Osteoblast (primary cell): ENCODE measurements around the gene BGLAP. TPM values are rescaled to one million over a fixed set of nuclear protein-coding genes. Genes with fewer than 3 reads are reported as not detected.

Source experiments
- DNase-seq: peaks from one replicate; pipeline ENCODE4 v3.0.0; 2011; ENCODE audit warnings: low spot score, mixed read lengths; ENCODE audit not compliant: insufficient read length; ENCODE audit errors: missing footprints
- H2AFZ ChIP-seq: 2 replicates; pipeline ENCODE4 v1.6.0; 2011; ENCODE audit warnings: mild to moderate bottlenecking, low read length
- H3K27ac ChIP-seq: 2 replicates; pipeline ENCODE4 v1.5.1; 2011; ENCODE audit warnings: mild to moderate bottlenecking, low read depth, low read length, moderate library complexity
- H3K27me3 ChIP-seq: 2 replicates; pipeline ENCODE4 v1.6.0; 2012; ENCODE audit warnings: mild to moderate bottlenecking, control low read depth, inconsistent platforms, low read length, moderate library complexity; ENCODE audit not compliant: insufficient read depth
- H3K36me3 ChIP-seq: 2 replicates; pipeline ENCODE4 v1.5.1; 2011; ENCODE audit warnings: mild to moderate bottlenecking, low read length, control low read depth, moderate library complexity; ENCODE audit not compliant: insufficient read depth
- H3K4me1 ChIP-seq: 2 replicates; pipeline ENCODE4 v1.5.1; 2011; ENCODE audit warnings: mild to moderate bottlenecking, low read length, control low read depth, moderate library complexity; ENCODE audit not compliant: insufficient read depth
- H3K4me2 ChIP-seq: 2 replicates; pipeline ENCODE4 v1.6.0; 2011; ENCODE audit warnings: mild to moderate bottlenecking, low read length; ENCODE audit not compliant: insufficient read depth
- H3K4me3 ChIP-seq: fragments of 200-600 bp; sonication (generic); 3 replicates; pipeline ENCODE4 v1.5.1; 2012; ENCODE audit warnings: mild to moderate bottlenecking, low read length, inconsistent platforms; ENCODE audit not compliant: insufficient read depth
- H3K79me2 ChIP-seq: 2 replicates; pipeline ENCODE4 v1.6.0; 2012; ENCODE audit warnings: mild to moderate bottlenecking, low read length, control low read depth, inconsistent platforms; ENCODE audit not compliant: insufficient read depth
- H3K9me3 ChIP-seq: 2 replicates; pipeline ENCODE4 v1.5.1; 2011; ENCODE audit warnings: low read depth, low read length, control low read depth
- H4K20me1 ChIP-seq: 2 replicates; pipeline ENCODE4 v1.6.0; 2012; ENCODE audit warnings: mild to moderate bottlenecking, low read length, control low read depth; ENCODE audit not compliant: insufficient read depth
- CTCF ChIP-seq: IDR thresholded peaks from 2 replicates; pipeline ENCODE4 v1.5.1; 2011; ENCODE audit warnings: mild to moderate bottlenecking, low read depth, low read length, moderate library complexity; ENCODE audit errors: extremely low read depth
- total RNA-seq: library from RNA; depleted of rRNA; stranded (reverse); fragments of >200 nt; gene quantifications from 2 replicates; pipeline ENCODE4 v1.2.3, GENCODE V29; 2012

The BGLAP gene
- total RNA-seq, 1 donor: 2.2 TPM

GRCh38 chr1:156276966-156277381 lies 35.0 kb downstream of the BGLAP start:
- Histone ChIP-seq H2AFZ (no peak overlapping the region), H3K27ac (peak overlapping the region; percentile 17), H3K79me2 (peaks cover 45% of the 10 kb centered on the region), H3K9me3 (no peaks in the 10 kb centered on the region), H3K4me3 (no peak overlapping the region), H4K20me1 (peaks cover 41% of the 10 kb centered on the region), H3K4me2 (no peak overlapping the region), H3K4me1 (peaks cover 18% of the 10 kb centered on the region), H3K27me3 (no peaks in the 10 kb centered on the region), H3K36me3 (peaks cover 69% of the 10 kb centered on the region)
- TF ChIP-seq CTCF: no peak
- DNase-seq: no peak

GRCh38 chr1:156279837-156280236 lies 37.9 kb downstream of the BGLAP start:
- Histone ChIP-seq H3K27me3 (no peaks in the 10 kb centered on the region), H3K4me2 (no peak overlapping the region), H3K4me3 (no peak overlapping the region), H4K20me1 (peaks cover 41% of the 10 kb centered on the region), H3K79me2 (peaks cover 50% of the 10 kb centered on the region), H3K4me1 (peaks cover 33% of the 10 kb centered on the region), H2AFZ (no peak overlapping the region), H3K27ac (no peak overlapping the region), H3K9me3 (no peaks in the 10 kb centered on the region), H3K36me3 (peaks cover 42% of the 10 kb centered on the region)
- no peak for DNase-seq
- TF ChIP-seq CTCF: no peak

GRCh38 chr1:156281281-156281680 lies 39.3 kb downstream of the BGLAP start:
- peak; percentile 26 for TF ChIP-seq CTCF
- Histone ChIP-seq H3K27me3 (no peaks in the 10 kb centered on the region), H3K79me2 (peaks cover 50% of the 10 kb centered on the region), H2AFZ (no peak overlapping the region), H3K27ac (peak overlapping the region; percentile 71), H3K4me1 (peaks cover 37% of the 10 kb centered on the region), H3K4me3 (peak overlapping the region; percentile 82), H3K4me2 (peak overlapping the region; percentile 99), H3K9me3 (no peaks in the 10 kb centered on the region), H4K20me1 (peaks cover 41% of the 10 kb centered on the region), H3K36me3 (peaks cover 30% of the 10 kb centered on the region)
- DNase-seq: peak; percentile 91

GRCh38 chr1:156281693-156282478 lies 39.9 kb downstream of the BGLAP start:
- peaks cover 50% of the 10 kb centered on the region for H3K79me2 ChIP-seq

More at GRCh38 chr1:156281693-156282478, 39.9 kb downstream of the BGLAP start:
- peaks cover 34% of the 10 kb centered on the region for H3K4me1 ChIP-seq
- peaks cover 41% of the 10 kb centered on the region for H4K20me1 ChIP-seq
- H3K9me3 ChIP-seq: no peaks in the 10 kb centered on the region
- H3K27me3 ChIP-seq: no peaks in the 10 kb centered on the region
- peak overlapping the region; percentile 99 for H3K4me2 ChIP-seq
- peaks cover 24% of the 10 kb centered on the region for H3K36me3 ChIP-seq
- peak overlapping the region; percentile 82 for H3K4me3 ChIP-seq
- peak overlapping the region; percentile 71 for H3K27ac ChIP-seq
- TF ChIP-seq CTCF: no peak
- no peak for DNase-seq
- peak overlapping the region; percentile 11 for H2AFZ ChIP-seq
